ENCODE data around the gene RCN1.

- TF ChIP-seq, protein P1, sequence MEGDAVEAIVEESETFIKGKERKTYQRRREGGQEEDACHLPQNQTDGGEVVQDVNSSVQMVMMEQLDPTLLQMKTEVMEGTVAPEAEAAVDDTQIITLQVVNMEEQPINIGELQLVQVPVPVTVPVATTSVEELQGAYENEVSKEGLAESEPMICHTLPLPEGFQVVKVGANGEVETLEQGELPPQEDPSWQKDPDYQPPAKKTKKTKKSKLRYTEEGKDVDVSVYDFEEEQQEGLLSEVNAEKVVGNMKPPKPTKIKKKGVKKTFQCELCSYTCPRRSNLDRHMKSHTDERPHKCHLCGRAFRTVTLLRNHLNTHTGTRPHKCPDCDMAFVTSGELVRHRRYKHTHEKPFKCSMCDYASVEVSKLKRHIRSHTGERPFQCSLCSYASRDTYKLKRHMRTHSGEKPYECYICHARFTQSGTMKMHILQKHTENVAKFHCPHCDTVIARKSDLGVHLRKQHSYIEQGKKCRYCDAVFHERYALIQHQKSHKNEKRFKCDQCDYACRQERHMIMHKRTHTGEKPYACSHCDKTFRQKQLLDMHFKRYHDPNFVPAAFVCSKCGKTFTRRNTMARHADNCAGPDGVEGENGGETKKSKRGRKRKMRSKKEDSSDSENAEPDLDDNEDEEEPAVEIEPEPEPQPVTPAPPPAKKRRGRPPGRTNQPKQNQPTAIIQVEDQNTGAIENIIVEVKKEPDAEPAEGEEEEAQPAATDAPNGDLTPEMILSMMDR (IDR thresholded peaks at IDR 0.05; ENCODE audit: extremely low read depth in 1 of 2, insufficient read depth in 1 of 2, low read depth in 1 of 2, low read length in 2 of 2): no peak
- no peak for TF ChIP-seq POLR2A (IDR thresholded peaks at IDR 0.05; ENCODE audit: low read depth, low read length)
- TF ChIP-seq MYC (IDR thresholded peaks at IDR 0.05; ENCODE audit: low read depth, low read length): no peak
- TF ChIP-seq, protein P2, sequence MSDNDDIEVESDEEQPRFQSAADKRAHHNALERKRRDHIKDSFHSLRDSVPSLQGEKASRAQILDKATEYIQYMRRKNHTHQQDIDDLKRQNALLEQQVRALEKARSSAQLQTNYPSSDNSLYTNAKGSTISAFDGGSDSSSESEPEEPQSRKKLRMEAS (IDR thresholded peaks at IDR 0.05; ENCODE audit: insufficient read depth, insufficient read length): no peak
- no peak for TF ChIP-seq POLR2AphosphoS5 (IDR thresholded peaks at IDR 0.05; ENCODE audit: insufficient read depth, low read depth, low read length)
These were observed 40.6 kb upstream of the RCN1 start for GRCh38 chr11:32050264-32050663.
